HG02588 (cell line): ENCODE results near the gene THSD7A.

Experiments
- ATAC-seq: cut with Tn5 transposase; IDR thresholded peaks from one replicate; pipeline ENCODE4 v1.9.1; 2021; ENCODE audit warnings: mild to moderate bottlenecking, moderate library complexity; ENCODE audit not compliant: unreplicated experiment

Gene THSD7A

GRCh38 chr7:11591943-11592342, 240.1 kb downstream of the THSD7A start:
- no peak for ATAC-seq

GRCh38 chr7:11591055-11591633, 240.9 kb downstream of the THSD7A start:
- no peak for ATAC-seq

GRCh38 chr7:11589251-11589650, 242.7 kb downstream of the THSD7A start:
- no peak for ATAC-seq

GRCh38 chr7:11587814-11588213, 244.2 kb downstream of the THSD7A start:
- ATAC-seq: no peak

- no peak for ATAC-seq
Observed at GRCh38 chr7:11587048-11587447, 244.9 kb downstream of the THSD7A start.

- no peak for ATAC-seq
Observed at GRCh38 chr7:11584406-11585031, 247.5 kb downstream of the THSD7A start.

DNA sequence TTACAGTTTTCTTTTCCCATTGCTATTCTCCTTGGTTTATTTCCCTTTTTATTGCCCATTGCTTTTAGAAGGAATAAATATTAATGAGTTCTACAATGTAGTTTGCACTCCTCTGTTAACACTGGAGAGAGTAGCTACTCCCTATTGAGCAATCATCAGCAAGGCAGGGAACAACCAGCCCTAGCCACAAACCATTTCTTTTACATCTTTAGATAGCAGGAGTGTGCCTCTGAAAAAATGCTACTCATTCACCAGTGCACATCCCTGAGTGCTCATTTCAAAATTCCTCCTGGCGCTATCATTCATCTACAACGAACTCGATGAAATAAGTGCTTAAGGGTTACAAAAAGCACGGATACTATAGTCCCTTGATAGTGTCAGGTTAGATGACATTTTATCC, 252.9 kb downstream of the THSD7A start:
- no peak for ATAC-seq

- no peak for ATAC-seq
Observed at GRCh38 chr7:11576310-11576709, 255.7 kb downstream of the THSD7A start.

GRCh38 chr7:11573128-11573750, 258.8 kb downstream of the THSD7A start:
- ATAC-seq: no peak

DNA sequence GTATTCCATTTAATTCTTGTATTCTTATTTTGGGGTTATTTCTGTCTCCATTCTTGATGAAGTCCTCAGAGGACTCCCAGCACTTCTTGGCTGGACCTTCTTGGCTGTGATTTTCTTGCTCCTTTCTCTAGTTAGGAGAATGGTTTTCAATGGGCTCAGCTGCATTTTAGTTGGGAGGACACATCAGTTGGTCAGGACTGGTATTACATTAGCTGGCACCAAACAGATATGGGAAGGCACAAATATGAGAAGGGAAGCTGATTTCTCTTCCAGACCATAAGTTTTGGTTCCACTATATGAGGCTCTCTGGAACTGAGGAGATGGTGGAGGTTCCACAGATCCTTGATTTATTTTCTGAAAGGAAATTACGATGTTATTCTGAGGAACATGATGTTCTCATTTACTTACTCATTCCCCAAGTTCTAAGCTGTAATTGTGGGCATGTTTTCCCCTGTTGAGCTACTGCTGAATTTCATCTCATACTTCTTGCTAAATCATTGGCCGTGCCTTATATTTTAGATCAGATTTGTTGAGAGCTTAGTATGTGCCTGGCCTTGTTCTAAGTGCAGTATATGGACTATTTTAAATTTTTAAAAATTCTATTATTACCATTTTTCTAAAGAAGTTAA, 261.0 kb downstream of the THSD7A start:
- no peak for ATAC-seq

GRCh38 chr7:11570205-11570604, 261.8 kb downstream of the THSD7A start:
- no peak for ATAC-seq

GRCh38 chr7:11567571-11567970, 264.4 kb downstream of the THSD7A start:
- no peak for ATAC-seq

DNA sequence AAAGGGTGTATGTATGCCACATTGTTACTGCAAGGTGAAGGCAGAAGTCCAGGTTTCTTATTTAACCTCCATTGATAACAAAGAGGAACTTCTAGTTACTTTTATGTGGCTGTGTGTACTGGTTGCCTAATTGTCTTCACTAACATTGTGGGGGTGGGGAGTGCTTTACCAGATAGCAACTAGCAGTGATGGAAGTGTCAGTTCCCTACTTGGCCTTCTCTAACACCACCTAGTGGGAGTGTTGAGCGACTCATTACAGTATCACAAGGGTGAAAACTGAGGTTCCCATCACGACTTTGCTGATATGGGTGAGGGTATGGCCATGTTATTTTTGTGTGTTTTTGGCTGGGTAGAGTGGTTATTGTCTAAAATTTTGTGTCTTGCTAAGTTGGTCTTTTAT, 274.4 kb downstream of the THSD7A start:
- peak; percentile 87 for ATAC-seq

DNA sequence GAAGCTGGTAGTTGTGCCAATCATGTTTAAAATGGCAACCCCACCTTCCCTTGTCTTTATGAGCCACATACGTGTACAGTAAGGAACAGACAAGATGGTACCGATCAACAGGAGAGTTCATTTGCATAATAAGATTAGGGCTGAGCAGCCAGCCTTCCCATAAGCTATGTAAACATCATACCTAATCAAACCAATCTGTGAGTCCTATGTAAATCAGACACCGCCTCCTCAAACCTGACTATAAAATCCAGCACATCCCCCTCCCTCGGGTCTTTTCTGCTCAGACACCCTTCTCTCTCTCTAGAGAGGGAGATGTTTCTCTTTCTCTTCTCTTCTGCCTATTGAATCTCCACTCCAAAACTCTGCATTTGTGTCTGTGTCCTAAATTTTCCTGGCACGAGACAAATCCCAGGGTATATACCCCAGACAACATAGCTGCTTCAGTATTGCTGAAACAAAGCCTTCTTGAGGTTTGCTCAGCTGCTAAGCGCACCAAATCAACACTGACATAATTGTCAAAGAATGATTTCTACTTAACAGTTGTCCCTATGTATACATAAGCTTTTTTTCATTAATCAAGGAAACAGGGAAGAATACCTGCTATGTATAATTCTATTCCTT, 279.2 kb downstream of the THSD7A start:
- ATAC-seq: no peak

DNA sequence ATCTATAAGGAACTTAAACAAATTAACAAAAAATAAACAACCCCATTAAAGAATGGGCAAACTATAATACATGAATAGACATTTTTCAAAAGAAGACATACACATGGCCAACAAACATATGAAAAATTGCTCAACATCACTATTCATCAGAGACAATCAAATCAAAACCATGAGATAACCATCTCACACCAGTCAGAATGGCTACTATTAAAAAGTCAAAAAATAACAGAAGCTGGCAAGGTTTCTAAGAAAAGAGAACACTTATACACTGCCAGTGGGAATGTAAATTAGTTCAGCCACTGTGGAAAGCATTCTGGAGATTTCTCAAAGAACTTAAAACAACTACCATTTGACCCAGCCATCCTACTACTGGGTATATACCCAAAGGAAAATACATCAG, 280.5 kb downstream of the THSD7A start:
- no peak for ATAC-seq

DNA sequence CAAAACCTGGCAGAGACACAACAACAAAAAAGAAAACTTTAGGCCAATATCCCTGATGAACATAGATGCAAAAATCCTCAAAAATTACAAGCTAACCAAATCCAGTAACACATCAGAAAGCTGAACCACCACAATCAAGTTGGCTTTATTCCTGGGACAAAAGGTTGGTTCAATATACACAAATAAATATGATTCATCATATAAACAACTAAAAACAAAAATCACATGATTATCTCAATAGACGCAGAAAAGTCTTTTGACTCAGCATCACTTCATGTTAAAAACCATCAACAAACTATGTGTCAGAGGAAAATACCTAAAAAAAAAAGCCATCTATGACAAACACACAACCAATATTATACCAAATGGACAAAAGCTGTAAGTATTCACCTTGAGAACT, 283.5 kb downstream of the THSD7A start:
- no peak for ATAC-seq

DNA sequence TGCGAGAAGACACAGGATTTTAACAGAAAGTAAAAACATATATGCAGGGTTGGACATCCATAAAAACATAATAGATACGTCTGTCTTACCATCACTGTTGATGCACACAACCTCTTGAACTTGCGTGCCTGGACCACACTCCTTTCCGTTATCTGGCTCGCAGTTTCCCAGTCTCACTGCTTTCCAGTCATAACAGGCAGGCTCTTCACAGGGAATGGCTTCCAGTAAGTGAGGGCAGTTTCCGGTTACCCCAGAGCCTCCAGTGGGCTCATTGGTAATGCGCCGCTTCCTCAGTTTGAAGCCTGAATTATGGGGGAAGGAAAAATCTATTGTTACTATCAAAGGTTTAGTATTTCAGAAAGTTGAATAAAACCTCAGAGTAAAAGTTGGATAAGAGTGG, 290.7 kb downstream of the THSD7A start:
- ATAC-seq: no peak

DNA sequence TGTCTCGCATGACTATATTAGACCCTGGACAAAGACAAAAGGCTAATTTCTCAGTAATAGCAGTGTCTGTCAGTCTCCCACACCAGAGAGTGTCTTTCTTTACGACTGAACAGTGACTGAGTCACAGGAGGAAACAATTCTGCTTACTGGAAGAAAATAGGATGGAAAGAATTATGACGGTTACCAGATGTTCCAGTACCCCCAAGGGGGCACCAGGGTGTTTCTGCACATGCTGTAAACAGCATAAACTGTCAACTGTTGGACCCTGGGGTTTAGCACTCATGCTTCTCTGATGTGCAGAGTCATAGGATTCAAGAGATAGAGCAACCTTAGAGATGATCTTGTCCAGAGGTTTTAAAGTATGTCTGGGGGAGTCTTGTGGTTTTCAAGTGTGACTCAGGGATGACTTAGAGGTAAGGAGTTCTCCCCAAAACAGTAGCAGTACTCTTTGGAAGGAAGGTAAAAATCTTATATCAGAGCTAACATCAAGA, 291.7 kb downstream of the THSD7A start:
- no peak for ATAC-seq

DNA sequence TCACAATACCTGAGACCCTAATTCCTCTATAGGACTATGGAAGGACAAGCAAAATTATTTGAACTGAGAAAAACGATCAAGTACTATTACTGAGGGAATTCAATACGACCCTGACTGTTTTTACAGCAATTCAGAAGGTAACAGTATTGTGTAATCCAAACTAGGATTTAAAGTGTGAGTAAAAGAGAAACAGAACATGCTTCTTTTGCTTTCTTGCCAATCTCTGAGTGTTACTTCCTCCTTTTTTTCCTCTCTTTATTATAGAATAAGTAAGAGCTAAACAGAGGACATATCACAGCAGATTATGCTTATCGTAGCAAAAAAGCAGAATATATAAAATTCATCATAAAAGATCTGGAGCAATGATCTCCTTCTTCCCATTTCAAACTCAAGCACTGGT, 292.1 kb downstream of the THSD7A start:
- ATAC-seq: no peak

DNA sequence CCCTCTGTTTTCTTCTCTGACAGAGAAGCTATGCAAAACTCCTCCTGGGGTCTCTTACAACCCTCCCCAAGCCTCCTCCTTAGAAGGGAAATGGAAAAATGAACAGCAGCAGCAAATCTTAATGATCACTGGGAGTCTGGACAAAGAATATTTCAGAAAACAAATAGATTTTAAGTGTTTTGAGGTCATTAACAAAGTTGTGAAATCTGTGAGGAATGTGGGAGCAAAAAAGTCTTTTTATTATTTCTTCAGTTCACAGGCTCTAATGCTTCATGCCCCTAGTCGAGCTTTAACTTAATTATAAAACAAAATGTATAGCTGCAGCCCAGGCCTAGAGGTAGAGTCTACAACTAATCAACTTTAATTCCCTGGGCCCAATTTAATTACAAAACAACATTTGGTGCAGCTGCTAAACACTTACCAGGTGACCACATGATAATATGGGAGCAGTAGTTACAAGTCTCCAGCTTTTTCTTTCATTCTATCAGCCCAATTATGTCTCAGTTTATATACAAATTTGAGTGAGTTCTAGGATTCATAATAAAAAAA, 293.2 kb downstream of the THSD7A start:
- ATAC-seq: no peak

DNA sequence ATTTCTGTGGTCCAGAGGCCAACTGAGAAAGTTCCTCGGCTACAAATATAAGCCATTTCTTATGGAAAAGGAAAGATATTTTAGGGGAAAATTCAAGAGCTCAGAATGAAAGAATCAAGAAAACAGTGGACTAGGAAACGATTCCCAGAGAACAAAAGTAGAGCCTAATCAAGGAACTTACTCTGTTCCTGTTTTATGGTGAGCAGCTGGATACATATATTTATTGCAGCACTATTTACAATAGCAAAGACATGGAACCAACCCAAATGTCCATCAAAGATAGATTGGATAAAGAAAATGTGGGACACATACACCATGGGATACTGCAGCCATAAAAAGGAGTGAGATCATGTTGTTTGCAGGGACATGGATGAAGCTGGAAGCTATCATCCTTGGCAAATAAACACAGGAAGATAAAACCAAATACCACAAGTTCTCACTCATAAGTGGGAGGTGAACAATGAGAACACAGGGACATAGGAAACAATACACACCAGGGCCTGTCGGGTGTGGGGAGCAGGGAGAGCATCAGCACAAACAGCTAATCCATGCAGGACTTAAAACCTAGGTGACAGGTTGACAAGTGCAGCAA, 298.7 kb downstream of the THSD7A start:
- ATAC-seq: no peak
